ENCODE results near the gene NSL1. TPM values are rescaled to one million over a fixed set of nuclear protein-coding genes. Genes with fewer than 3 reads are reported as not detected.

NSL1 gene
- polyA plus RNA-seq, 4 donors: 44.1 to 46.3 (median 44.8) TPM

DNA sequence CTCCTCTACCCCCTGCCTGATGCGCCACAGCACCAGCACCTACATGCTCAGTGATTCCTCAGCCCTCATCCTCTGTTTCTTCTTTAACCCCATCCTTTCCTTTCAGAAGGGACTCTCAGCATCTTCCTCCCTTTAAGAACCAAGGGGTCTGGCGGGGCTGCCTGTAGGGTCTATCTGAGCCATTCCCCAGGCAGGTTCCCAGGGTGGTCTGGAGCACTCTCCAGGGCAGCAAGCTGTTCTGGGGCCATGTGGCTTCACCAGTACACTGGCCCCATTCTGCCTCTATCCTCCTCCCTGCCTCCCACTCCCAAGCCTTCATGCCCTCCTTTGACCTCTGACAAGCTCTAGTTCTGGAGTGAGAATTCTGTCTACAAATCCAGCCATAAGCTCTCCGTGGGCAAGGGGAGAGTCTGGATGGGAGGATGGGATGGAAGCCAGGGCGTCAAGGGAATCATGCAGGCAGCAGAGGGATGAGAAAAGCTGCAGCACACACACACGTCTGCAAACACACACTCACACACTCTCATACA, 102.3 kb downstream of the NSL1 start:
- no peak for DNase-seq (ENCODE audit: low read depth in 4 of 4, low spot score in 2 of 4)

DNA sequence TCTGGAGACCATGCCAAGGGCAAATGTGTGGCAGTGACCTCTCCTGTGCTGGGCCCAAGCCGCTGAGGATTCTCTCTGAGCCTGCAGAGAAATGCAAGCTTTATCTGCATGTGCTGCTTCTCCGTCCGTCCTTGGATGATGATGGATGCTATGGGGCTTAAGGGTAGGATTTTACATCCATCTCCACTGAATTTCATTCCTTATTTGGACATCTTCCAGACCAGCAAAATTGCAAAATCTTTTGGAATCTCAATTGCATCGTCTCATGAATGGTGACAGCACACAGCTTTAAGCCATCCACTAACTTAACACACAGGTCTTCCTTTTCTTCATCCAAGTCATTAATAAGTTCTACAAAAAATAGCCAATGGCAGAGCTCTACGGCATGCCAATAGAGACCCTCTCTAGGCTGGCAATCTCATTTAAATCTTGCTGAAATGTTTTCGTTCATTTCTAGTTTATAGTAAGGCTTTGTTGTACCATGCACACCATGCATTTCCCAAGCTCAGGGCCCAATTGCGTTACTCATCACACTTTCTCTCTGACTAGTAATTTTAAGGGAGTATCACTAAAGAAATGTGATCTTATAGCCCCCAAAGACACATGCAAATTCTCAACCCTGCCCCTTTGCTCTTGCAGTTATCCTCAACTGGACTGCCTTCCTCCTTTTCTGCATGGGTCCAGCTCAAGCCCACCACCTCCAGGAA, 103.1 kb downstream of the NSL1 start:
- no peak for DNase-seq (ENCODE audit: low read depth in 4 of 4, low spot score in 2 of 4)

DNA sequence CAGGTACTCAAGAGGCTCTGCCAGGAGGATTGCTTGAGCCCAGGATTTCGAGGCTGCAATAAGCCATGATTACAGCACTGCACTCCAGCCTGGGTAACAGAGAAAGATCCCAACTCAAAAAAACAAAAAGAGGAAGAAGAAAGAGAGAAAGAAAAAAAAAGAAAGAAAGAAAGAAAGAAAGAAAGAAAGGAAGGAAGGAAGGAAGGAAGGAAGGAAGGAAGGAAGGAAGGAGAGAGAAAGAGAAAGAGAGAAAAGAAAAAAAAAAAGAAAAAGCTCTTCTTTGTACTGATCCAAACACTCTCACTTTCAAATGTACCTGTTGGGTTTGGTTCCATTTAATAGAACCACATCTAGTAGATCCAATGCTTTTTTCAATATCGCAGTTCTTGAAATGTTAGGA, 103.8 kb downstream of the NSL1 start:
- no peak for DNase-seq (ENCODE audit: low read depth in 4 of 4, low spot score in 2 of 4)

DNA sequence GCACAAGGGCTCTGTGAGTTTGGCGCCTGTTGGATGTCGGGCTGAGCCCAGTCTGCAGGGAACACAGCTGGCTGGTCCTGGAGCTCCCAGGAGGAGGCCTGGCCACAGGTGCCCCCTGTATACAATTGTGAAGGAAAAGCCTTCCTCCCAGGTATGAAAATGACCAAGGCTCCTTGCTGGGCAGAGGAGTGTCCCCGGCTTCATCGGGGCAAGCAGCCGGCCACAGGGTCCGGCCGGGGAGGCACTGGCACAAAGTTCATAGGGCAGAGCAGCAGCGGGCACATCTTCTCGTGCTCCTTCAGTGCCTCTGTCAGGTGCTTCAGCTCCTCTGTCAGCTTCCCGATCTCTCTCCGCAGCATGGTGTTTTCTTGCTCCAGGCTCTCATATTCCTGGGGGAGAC, 105.0 kb downstream of the NSL1 start:
- no peak for DNase-seq (ENCODE audit: low read depth in 4 of 4, low spot score in 2 of 4)

DNA sequence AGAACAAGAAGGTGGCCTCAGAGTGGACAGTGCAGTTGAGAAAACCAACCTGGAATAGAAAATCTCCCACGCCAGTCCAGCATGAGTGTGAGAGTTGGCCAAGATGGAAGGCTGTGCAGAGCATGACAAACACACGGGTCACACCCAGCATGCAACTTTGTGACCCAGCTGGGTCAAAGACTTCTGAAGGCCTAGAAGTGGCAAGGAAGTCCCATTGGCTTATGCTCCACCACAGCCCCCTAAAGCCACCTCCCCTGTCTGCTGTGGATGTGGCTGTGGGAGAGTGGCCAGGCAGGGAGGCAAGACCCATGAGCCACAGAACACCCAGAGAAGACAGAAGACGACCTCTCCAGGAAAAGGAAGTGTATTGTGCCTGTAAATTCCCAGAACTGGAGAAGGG, 105.5 kb downstream of the NSL1 start:
- DNase-seq (ENCODE audit: low read depth in 4 of 4, low spot score in 2 of 4): no peak

DNA sequence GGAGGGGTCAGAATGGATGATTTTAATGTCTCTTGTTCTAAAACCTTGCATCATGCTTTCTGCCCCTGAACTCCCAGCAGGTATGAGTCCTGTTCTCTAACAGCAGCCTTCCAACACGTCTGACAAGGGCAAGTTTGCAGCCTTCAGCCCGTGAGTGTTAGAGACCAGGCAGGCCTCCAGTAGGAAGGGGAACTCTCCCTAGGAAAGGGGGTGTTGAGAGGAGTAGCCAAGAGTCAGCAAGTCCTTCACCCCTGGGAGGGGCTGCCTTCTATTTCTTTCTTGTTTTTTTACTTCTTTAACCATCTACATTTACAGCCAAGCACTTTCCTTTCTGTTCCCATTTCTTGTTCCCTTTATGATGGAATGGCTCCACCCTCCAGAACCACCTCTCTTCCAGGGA, 106.1 kb downstream of the NSL1 start:
- no peak for DNase-seq (ENCODE audit: low read depth in 4 of 4, low spot score in 2 of 4)

DNA sequence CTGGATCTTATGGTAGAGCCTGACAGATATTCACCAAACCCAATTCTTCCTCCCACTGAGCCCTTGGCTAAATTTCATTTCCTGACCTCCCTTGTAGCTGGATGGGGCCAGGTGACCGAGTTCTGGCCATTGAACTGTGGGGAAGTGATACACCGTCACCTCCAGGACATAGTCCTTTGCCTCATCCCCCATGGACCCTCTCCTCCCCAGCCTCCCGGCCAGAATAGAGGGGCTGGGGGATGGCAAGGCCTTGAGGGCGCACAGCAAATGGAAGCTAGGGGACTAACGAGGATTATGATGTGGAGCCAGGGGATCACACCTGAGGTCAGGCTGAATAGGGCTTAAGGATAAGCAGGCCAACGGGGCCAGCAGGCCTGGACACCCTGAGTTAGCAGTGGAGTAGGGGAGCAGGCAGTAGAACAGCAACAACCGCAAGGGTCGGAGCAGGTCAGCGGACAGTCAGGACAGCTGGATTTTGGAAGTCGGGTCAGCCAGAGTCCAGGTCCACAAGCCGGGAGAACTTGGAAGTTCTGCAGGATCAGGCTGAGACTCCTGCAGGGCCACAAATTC, 107.0 kb downstream of the NSL1 start:
- DNase-seq (ENCODE audit: low read depth in 4 of 4, low spot score in 2 of 4): no peak

DNA sequence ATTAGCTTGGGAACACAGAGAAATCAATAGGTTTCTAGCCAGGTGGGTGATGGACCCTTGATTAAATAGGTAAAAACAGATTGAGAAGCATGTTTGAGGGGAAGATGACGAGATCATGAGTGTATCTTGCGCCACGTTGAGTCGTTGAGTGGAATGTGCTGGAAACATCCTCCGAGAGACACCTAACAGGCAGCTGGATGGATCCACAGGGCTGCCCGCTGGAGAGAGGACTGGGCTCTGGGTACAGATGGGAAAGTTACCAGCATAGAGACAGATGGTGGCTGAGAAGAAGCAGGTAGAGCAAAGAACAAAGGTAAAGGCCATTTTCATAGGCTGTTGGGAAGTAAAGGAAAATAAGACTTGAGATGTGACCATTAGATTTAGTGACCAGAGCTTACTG, 107.5 kb downstream of the NSL1 start:
- no peak for DNase-seq (ENCODE audit: low read depth in 4 of 4, low spot score in 2 of 4)

DNA sequence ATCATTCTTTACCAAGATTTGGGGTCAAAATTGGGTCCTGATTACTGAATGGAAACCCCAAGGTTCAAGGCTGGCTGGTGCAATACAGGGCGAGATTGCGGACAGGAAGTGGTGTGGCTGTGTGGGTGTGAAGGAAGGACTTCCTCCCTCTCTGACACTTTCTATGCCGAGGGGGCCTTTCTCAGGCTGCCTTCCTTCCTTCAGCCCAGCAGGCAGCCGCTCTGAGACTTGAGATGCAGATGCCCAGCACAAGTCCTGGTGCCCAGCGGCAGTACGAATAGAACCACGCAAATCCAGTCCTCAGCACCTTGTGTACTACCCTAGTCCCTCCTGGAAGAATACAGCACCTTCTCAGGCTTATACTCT, 108.2 kb downstream of the NSL1 start:
- no peak for DNase-seq (ENCODE audit: low read depth in 4 of 4, low spot score in 2 of 4)

DNA sequence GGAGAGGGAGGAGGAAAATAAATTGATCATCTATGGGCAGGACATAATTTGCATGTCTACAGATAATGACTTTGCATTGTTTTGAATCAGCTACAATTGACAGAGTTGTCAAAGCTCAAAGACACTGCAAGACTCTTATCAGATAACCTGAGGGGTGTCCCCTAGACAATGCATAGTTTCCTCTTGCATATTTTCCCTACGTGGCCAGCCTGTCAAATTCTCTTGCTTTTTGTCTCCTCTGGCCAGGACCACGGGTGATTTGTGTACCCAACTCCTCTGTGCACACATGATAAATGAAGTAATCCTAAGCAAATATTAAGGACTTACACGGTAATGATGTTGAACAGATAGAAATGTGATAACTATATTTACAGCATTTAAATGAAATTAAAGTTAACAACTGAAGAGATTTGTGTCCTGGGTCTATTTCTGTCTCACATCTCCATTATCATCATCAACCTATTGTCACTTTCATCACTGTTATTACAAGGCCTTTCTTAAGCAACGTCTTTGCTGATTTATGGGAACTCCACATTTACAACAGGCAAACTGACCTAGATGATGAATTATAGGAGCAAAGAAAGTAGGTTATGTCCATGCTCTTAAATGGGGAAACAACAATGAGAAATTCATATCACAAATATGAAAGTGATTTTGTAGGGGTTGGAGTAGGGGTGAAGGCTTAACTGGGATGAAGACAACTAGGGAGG, 110.7 kb downstream of the NSL1 start:
- no peak for DNase-seq (ENCODE audit: low read depth in 4 of 4, low spot score in 2 of 4)

DNA sequence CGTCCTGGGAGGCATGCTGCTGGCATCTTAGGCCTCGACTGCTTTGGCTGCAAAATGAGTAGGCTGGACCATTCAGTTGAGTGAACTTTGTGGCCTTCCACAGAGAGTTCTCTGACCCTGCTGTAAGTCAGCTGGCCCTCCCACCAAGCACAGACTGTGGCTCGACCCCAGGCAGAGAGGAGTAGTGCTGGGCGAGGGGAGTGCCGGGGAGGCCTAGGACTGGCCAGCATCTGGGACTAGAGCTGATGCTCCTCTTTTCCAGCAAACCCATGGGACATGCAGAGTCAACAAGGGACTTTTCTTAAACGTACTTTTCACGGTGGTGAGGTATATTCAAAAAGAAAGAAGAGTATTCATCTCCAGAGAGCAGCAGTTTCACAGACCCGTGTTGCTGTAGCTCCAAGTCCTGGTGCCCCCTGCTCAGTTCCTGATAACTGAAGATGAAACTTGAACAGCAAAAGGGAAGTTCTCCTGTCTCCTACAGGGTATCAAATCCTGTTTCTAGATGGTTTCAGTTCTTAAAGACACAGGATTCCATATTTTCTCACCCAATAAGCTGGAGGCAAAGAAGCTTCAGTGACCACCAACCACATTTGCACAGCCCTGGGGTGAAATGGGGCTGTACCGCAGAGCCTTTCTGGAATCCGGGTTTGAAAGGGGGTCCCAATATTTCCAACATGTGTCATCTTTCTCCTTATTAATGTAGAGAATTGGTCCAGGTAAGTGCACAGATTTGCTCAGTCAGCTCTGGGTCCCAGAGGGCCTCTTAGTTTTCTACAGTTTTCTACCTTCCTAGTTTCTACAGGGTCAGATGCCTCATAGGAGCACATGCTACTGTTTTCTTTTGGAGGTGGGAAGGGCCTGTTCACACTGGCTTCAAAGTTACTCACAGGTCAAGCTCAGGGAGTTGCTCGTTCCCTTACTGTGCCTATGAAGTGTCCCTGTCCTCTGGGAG, 112.8 kb downstream of the NSL1 start:
- DNase-seq (ENCODE audit: low read depth in 4 of 4, low spot score in 2 of 4): no peak

DNA sequence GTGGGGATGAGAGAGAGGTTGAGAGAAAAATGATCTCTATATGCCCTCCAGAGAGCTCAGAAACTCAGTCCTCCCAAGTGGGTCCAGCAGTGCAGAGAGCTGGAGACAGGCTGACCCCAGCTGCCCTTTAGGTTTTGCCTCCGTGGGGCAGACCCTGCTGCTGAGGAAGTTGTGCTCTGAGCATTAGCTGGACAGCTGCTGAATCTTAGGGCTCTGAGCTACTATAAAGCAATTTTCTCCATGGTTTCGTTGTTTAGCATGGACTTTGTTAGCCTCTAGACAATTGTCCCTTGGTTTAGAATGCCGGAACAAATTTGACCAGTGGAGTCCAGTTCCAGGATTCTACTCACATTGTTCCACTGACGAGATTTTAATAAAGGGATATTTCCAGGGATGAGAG, 114.0 kb downstream of the NSL1 start:
- no peak for DNase-seq (ENCODE audit: low read depth in 4 of 4, low spot score in 2 of 4)

DNA sequence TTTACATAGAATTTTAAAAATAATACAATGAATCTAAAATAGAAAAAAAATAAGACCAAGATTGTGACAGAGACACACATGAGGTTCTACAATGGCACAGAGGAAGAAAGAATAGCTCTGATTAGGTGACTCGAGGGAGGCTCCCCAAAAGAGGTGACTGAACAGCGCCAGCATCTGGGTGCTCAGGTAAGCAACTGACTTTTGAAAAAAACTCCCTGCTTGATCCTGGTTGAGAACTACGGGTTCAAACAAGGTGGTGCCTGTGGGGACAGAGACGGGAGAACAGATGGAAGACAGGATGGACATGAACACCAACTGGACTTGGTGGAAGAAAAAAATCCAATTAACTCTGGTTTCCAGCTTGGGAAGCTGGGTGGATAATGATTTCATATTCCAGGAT, 114.4 kb downstream of the NSL1 start:
- DNase-seq (ENCODE audit: low read depth in 4 of 4, low spot score in 2 of 4): no peak

Other genes with a start within 250 kb of the NSL1 start
- gene ATF3, start 183.0 kb downstream of the NSL1 start, polyA plus RNA-seq (ENCODE audit: insufficient read length in 4 of 4): 10 to 100 TPM in 3 of 4 donors, 1 to 10 TPM in 1; 7.8 to 46.3 (median 11.6) TPM
- 1 to 10 TPM in 3 of 4 donors, under 1 TPM in 1; 0.93 to 2.3 (median 1.5) TPM for gene BATF3, start 91.9 kb downstream of the NSL1 start, polyA plus RNA-seq (ENCODE audit: insufficient read length in 4 of 4)
- 10 to 100 TPM; 17.5 to 24.0 (median 20.5) TPM for gene TATDN3, start 117 bp upstream of the NSL1 start, polyA plus RNA-seq (ENCODE audit: insufficient read length in 4 of 4)
- 1 to 10 TPM in 1 of 4 donors, under 1 TPM in 3; 0.37 to 1.5 (median 0.71) TPM for gene SPATA45, start 55.9 kb upstream of the NSL1 start, polyA plus RNA-seq (ENCODE audit: insufficient read length in 4 of 4)
- 10 to 100 TPM; 16.1 to 34.9 (median 25.6) TPM for gene FLVCR1, start 66.5 kb upstream of the NSL1 start, polyA plus RNA-seq (ENCODE audit: insufficient read length in 4 of 4)
- gene VASH2, start 158.8 kb upstream of the NSL1 start, polyA plus RNA-seq (ENCODE audit: insufficient read length in 4 of 4): 10 to 100 TPM; 22.9 to 26.7 (median 25.1) TPM
- gene ANGEL2, start 224.1 kb upstream of the NSL1 start, polyA plus RNA-seq (ENCODE audit: insufficient read length in 4 of 4): 10 to 100 TPM; 31.7 to 61.7 (median 39.6) TPM

All from left renal cortex interstitium (tissue), 4 donors.